Suprapubic skin (tissue), 4 donors: ENCODE results near the gene CNR2.

Source experiments
- CTCF ChIP-seq, 2 donors: fragments of 200-600 bp in 1 of 2; fragments of 450-650 bp in 1 of 2; sonication (generic) in 1 of 2; IDR thresholded peaks; one replicate each; pipeline ENCODE4 v1.5.1; 2016 to 2019; ENCODE audit warnings: antibody characterized with exemption in 2 of 2, mild to moderate bottlenecking in 1 of 2, moderate library complexity in 1 of 2
- EP300 ChIP-seq: sonication (generic); formaldehyde crosslinking; IDR thresholded peaks from one replicate; pipeline ENCODE4 v1.6.1; 2017; ENCODE audit warnings: antibody characterized with exemption
- POLR2A ChIP-seq, 2 donors: fragments of 450-650 bp; IDR thresholded peaks; one replicate each; pipeline ENCODE4 v1.6.1; 2017; ENCODE audit warnings: antibody characterized with exemption in 2 of 2, mild to moderate bottlenecking in 2 of 2, moderate library complexity in 2 of 2
- POLR2AphosphoS5 ChIP-seq, 3 donors: sonication (generic); formaldehyde crosslinking; IDR thresholded peaks; one replicate each; pipeline ENCODE4 v1.6.1; 2017; ENCODE audit warnings: antibody characterized with exemption in 3 of 3

- TF ChIP-seq POLR2AphosphoS5 (IDR thresholded peaks at IDR 0.05) (no peak), CTCF (IDR thresholded peaks at IDR 0.05) (no peak), POLR2A (IDR thresholded peaks at IDR 0.05) (no peak), EP300 (no peak)
Measured at GRCh38 chr1:23882746-23883145, 30.4 kb downstream of the CNR2 start.
